Colonic mucosa (tissue), 4 donors: ENCODE measurements around the gene PBRM1. TPM values are rescaled to one million over a fixed set of nuclear protein-coding genes. Genes with fewer than 3 reads are reported as not detected.
"Not testable (repeated sequence)": the region's sequence is repeated elsewhere in the genome, so short reads cannot be mapped to it uniquely, and the experiment has no call there.

Experiments
- DNase-seq: peaks from one replicate; pipeline ENCODE4 v3.0.0-alpha.2; 2020
- H3K27ac ChIP-seq: fragments of 200-600 bp; one replicate; pipeline ENCODE4 v1.8.0; 2021
- H3K27me3 ChIP-seq: fragments of 200-600 bp; one replicate; pipeline ENCODE4 v1.8.0; 2021
- H3K36me3 ChIP-seq: fragments of 200-600 bp; one replicate; pipeline ENCODE4 v1.8.0; 2021
- H3K4me1 ChIP-seq: fragments of 200-600 bp; one replicate; pipeline ENCODE4 v1.8.0; 2021; ENCODE audit warnings: mild to moderate bottlenecking
- H3K4me3 ChIP-seq: fragments of 200-600 bp; one replicate; pipeline ENCODE4 v1.8.0; 2021
- H3K9ac ChIP-seq, 2 donors: one replicate each; pipeline ENCODE4 v1.7.0; 2013; ENCODE audit warnings: control low read depth in 2 of 2, low read depth in 2 of 2, low read length in 2 of 2
- H3K9me3 ChIP-seq: fragments of 200-600 bp; one replicate; pipeline ENCODE4 v1.8.0; 2021
- CTCF ChIP-seq: fragments of 200-600 bp; IDR thresholded peaks from one replicate; pipeline ENCODE4 v1.8.0; 2022; ENCODE audit warnings: antibody characterized with exemption, mild to moderate bottlenecking
- intact Hi-C: fragments of 100-400 bp; cut with DNase I; formaldehyde crosslinking; loops from one replicate; pipeline ENCODE4 v1.14.1; 2022
- total RNA-seq, 2 donors: library from RNA; stranded (reverse); fragmentation: NEBNext Ultra II Directional in 1 of 2; extraction: Animal tissue kit (Norgen Biotek cat#: 25700) in 1 of 2; gene quantifications; one replicate each; pipeline ENCODE4 v1.2.1, GENCODE V29; 2021
- donor health status: healthy.
- donor health status: DM: no; HTN: no; CAD: no.
- donor health status: DM: no; HTN: no; CAD: no.

The PBRM1 gene
- total RNA-seq, 2 donors from 2014 or later = 53.6 to 65.7 TPM

- intact Hi-C loops = no loop called here
- Histone ChIP-seq H3K4me3 (no peak overlapping the region), H3K9ac (no peak overlapping the region), H3K4me1 (peaks cover 3% of the 10 kb centered on the region), H3K27ac (no peak overlapping the region), H3K27me3 (no peaks in the 10 kb centered on the region), H3K9me3 (no peaks in the 10 kb centered on the region), H3K36me3 (no peaks in the 10 kb centered on the region)
- DNase-seq = no peak
- no peak for TF ChIP-seq CTCF
Measured at GRCh38 chr3:52529376-52530333, 156.1 kb downstream of the PBRM1 start.

GRCh38 chr3:52528586-52529375, 156.9 kb downstream of the PBRM1 start:
- no peak for TF ChIP-seq CTCF
- Histone ChIP-seq H3K36me3 (no peaks in the 10 kb centered on the region), H3K27me3 (no peaks in the 10 kb centered on the region), H3K9ac (no peak overlapping the region), H3K27ac (no peak overlapping the region), H3K9me3 (no peaks in the 10 kb centered on the region), H3K4me1 (peaks cover 3% of the 10 kb centered on the region), H3K4me3 (no peak overlapping the region)
- intact Hi-C loops = no loop called here
- DNase-seq = no peak

- intact Hi-C loops = no loop called here
- H3K27ac ChIP-seq = no peak overlapping the region
- no peak overlapping the region for H3K4me3 ChIP-seq
- no peaks in the 10 kb centered on the region for H3K36me3 ChIP-seq
- no peaks in the 10 kb centered on the region for H3K9me3 ChIP-seq
- peaks cover 3% of the 10 kb centered on the region for H3K4me1 ChIP-seq
- no peak for DNase-seq
- no peak for TF ChIP-seq CTCF
- H3K9ac ChIP-seq = no peak overlapping the region
- no peaks in the 10 kb centered on the region for H3K27me3 ChIP-seq
Measured at GRCh38 chr3:52527732-52528585, 157.8 kb downstream of the PBRM1 start.

GRCh38 chr3:52527039-52527731, 158.5 kb downstream of the PBRM1 start:
- H3K4me1 ChIP-seq = no peaks in the 10 kb centered on the region
- H3K9ac ChIP-seq = peak overlapping the region in 1 of 2 donors; percentile 35
- H3K36me3 ChIP-seq = no peaks in the 10 kb centered on the region
- H3K27me3 ChIP-seq = no peaks in the 10 kb centered on the region
- H3K4me3 ChIP-seq = no peak overlapping the region
- no peak for DNase-seq
- H3K27ac ChIP-seq = no peak overlapping the region
- TF ChIP-seq CTCF = no peak
- intact Hi-C loops = no loop called here
- H3K9me3 ChIP-seq = no peaks in the 10 kb centered on the region

- H3K9ac ChIP-seq = peak overlapping the region in 1 of 2 donors; percentile 35
- H3K4me1 ChIP-seq, H3K27me3 ChIP-seq, H3K27ac ChIP-seq, H3K36me3 ChIP-seq, DNase-seq, H3K9me3 ChIP-seq, H3K4me3 ChIP-seq, intact Hi-C loops: not testable (repeated sequence)
Measured at GRCh38 chr3:52526671-52527038, 159.1 kb downstream of the PBRM1 start.
